Neutrophil (primary cell): ENCODE data around the gene VAC14.

Source experiments
- H3K27ac ChIP-seq: fragments of 200-600 bp; sonication (generic); 2 replicates; pipeline ENCODE4 v1.5.1; 2016; ENCODE audit warnings: mild to moderate bottlenecking, moderate library complexity
- H3K27me3 ChIP-seq: fragments of 200-600 bp; sonication (generic); 2 replicates; pipeline ENCODE4 v1.6.0; 2016; ENCODE audit warnings: mild to moderate bottlenecking
- H3K36me3 ChIP-seq: fragments of 200-600 bp; sonication (generic); 2 replicates; pipeline ENCODE4 v1.5.1; 2017
- H3K4me1 ChIP-seq, 2 experiments: fragments of 200-600 bp in 1 of 2; sonication (generic) in 1 of 2; 1 replicate in 1 of 2; 2 replicates in 1 of 2; pipeline versions ENCODE4 v1.5.1 to v1.6.1; 2013 to 2016; ENCODE audit warnings: low read depth in 1 of 2, low read length in 1 of 2, mild to moderate bottlenecking in 1 of 2, moderate library complexity in 1 of 2; ENCODE audit not compliant: control insufficient read depth in 1 of 2, insufficient read depth in 1 of 2
- H3K4me3 ChIP-seq, 2 experiments: fragments of 200-600 bp in 1 of 2; sonication (generic) in 1 of 2; 1 replicate in 1 of 2; 2 replicates in 1 of 2; pipeline ENCODE4 v1.5.1; 2013 to 2016; ENCODE audit warnings: low read depth in 1 of 2, low read length in 1 of 2, mild to moderate bottlenecking in 1 of 2, moderate library complexity in 1 of 2
- H3K9me3 ChIP-seq: fragments of 200-600 bp; sonication (generic); 2 replicates; pipeline ENCODE4 v1.5.1; 2016
- TF ChIP-seq, protein P1 (sequence below): fragments of 200-600 bp; sonication (generic); IDR thresholded peaks from 2 replicates; pipeline ENCODE4 v1.5.1; 2016; ENCODE audit warnings: antibody characterized with exemption

VAC14 gene

GRCh38 chr16:70709457-70709856 is 91.5 kb downstream of the VAC14 start:
- H3K36me3 ChIP-seq = peaks cover 21% of the 10 kb centered on the region
- TF ChIP-seq, protein P1, sequence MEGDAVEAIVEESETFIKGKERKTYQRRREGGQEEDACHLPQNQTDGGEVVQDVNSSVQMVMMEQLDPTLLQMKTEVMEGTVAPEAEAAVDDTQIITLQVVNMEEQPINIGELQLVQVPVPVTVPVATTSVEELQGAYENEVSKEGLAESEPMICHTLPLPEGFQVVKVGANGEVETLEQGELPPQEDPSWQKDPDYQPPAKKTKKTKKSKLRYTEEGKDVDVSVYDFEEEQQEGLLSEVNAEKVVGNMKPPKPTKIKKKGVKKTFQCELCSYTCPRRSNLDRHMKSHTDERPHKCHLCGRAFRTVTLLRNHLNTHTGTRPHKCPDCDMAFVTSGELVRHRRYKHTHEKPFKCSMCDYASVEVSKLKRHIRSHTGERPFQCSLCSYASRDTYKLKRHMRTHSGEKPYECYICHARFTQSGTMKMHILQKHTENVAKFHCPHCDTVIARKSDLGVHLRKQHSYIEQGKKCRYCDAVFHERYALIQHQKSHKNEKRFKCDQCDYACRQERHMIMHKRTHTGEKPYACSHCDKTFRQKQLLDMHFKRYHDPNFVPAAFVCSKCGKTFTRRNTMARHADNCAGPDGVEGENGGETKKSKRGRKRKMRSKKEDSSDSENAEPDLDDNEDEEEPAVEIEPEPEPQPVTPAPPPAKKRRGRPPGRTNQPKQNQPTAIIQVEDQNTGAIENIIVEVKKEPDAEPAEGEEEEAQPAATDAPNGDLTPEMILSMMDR = no peak
- no peak overlapping the region for H3K27ac ChIP-seq
- no peak overlapping the region for H3K4me3 ChIP-seq
- no peaks in the 10 kb centered on the region for H3K4me1 ChIP-seq
- H3K9me3 ChIP-seq = no peaks in the 10 kb centered on the region
- H3K27me3 ChIP-seq = no peaks in the 10 kb centered on the region

DNA sequence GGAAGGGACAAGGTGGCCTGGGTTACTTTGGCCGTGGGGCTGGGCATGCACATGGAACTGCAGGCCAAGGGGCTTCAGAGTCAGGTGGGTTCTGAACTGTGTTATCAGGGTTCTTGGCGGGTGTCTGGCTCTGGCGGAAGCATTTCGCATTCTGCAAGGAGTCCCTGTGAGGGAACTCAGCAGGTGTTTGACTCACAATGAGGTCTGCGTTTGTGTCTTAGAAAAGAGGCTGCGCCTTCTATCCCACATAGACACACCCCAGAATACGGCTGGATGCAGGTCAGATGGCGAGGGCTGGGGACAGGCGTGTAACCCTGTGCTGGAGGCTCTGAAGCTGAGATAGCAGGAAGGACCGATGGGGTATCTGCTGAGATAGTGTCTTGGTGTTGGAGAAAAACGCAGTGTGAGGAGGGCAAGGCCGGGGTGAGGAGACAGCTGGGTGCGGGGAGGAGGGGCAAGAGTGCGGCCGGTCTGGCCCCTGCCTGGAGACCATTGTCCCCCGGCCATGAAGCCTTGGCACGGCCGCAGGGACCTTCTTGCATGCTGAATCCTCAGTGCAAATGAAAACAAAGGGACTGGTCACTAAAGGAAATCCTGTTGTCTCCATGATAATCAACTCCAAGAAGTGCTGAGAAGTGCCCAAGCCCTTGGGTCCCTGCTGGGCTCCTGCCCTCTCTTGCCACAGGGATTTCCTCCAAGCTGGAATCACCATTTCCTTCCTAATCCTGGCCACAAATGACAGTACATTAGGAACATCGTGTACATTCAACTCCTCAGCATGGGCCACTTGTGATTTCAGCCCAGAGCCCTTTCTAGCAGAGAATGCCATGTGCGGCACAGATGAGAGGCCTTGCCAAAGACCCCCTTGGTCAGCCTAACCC is 92.4 kb downstream of the VAC14 start:
- Histone ChIP-seq H3K4me3 (no peak overlapping the region), H3K36me3 (peaks cover 21% of the 10 kb centered on the region), H3K27ac (no peak overlapping the region), H3K9me3 (no peaks in the 10 kb centered on the region), H3K27me3 (no peaks in the 10 kb centered on the region), H3K4me1 (no peaks in the 10 kb centered on the region)
- TF ChIP-seq, protein P1 = no peak

DNA sequence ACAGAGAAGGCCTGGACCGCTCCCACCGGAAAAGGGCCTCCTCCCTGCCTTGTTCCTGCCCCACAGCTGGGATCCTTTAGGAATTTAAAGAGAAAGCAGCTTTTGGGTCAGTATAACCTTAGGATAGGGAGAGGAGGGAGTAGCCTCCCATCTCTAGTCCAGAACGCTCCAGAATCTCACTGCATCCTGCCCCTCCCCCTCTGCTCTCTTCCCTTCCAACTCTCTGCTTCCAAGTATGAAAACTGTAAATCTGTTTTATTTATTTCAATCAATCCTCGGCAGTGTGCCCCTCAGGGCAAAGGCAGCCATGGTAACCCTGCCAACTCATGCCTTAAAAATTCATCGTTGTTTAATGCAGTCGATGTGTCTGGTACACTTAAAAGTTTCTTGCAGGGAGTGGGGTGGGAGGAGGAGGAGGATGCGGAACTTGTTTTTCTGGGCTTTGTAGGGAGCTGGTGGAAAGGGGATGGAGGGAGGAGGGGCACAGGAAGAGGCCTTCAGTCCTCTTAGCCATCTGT is 94.0 kb downstream of the VAC14 start:
- Histone ChIP-seq H3K27me3 (no peaks in the 10 kb centered on the region), H3K36me3 (peaks cover 21% of the 10 kb centered on the region), H3K9me3 (no peaks in the 10 kb centered on the region), H3K4me3 (no peak overlapping the region), H3K4me1 (no peaks in the 10 kb centered on the region), H3K27ac (no peak overlapping the region)
- TF ChIP-seq, protein P1 = no peak

GRCh38 chr16:70705056-70705455 is 95.9 kb downstream of the VAC14 start:
- peaks cover 11 to 16% of the 10 kb centered on the region in 2 experiments for H3K4me1 ChIP-seq

DNA sequence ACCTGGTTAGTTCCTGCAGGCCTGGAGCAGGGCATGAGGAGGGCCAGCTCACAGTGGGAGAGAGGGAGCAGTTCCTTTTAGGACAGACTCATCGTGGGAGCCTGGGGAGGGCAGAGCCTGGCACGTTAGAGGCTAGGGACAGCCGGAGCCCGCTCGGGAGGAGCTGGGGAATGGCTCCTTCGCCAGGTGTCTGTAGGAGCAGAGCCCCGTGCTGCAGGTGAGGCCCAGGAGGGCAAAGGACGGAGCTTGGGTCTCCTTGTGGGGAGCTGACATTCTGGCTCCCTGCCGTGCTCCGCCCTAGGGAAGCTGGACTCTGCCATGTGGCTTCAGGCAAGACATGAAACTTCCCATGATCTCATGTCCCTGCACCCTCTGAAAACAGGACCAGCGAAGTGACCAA is 96.4 kb downstream of the VAC14 start:
- Histone ChIP-seq H3K4me1 (peaks cover 15 to 20% of the 10 kb centered on the region in 2 experiments), H3K36me3 (peaks cover 8% of the 10 kb centered on the region), H3K27ac (no peak overlapping the region)

More at GRCh38 chr16:70705056-70705455, 95.9 kb downstream of the VAC14 start:
- Histone ChIP-seq H3K4me3 (no peak overlapping the region), H3K27ac (no peak overlapping the region), H3K9me3 (no peaks in the 10 kb centered on the region), H3K36me3 (peaks cover 8% of the 10 kb centered on the region), H3K27me3 (no peaks in the 10 kb centered on the region)
- TF ChIP-seq, protein P1 = no peak

More for the DNA sequence above, 96.4 kb downstream of the VAC14 start:
- no peaks in the 10 kb centered on the region for H3K9me3 ChIP-seq
- no peaks in the 10 kb centered on the region for H3K27me3 ChIP-seq
- H3K4me3 ChIP-seq = no peak overlapping the region
- TF ChIP-seq, protein P1 = no peak
